ENCODE data around the gene AKT3.

Gene AKT3

GRCh38 chr1:243508303-243508713, 341.7 kb downstream of the AKT3 start:
- TF ChIP-seq CTCF (IDR thresholded peaks at IDR 0.05; ENCODE audit: low read depth, low read length) = no peak
- no peak for DNase-seq (ENCODE audit: extremely low read depth, low read depth)

GRCh38 chr1:243507672-243508302, 342.3 kb downstream of the AKT3 start:
- no peak for DNase-seq (ENCODE audit: extremely low read depth, low read depth)

GRCh38 chr1:243507001-243507671, 342.9 kb downstream of the AKT3 start:
- TF ChIP-seq CTCF (IDR thresholded peaks at IDR 0.05; ENCODE audit: low read depth, low read length) = no peak

More at GRCh38 chr1:243507672-243508302, 342.3 kb downstream of the AKT3 start:
- no peak for TF ChIP-seq CTCF (IDR thresholded peaks at IDR 0.05; ENCODE audit: low read depth, low read length)

GRCh38 chr1:243505986-243506689, 343.9 kb downstream of the AKT3 start:
- TF ChIP-seq CTCF (IDR thresholded peaks at IDR 0.05; ENCODE audit: low read depth, low read length) = no peak
- no peak for DNase-seq (ENCODE audit: extremely low read depth, low read depth)

More at GRCh38 chr1:243507001-243507671, 342.9 kb downstream of the AKT3 start:
- DNase-seq (ENCODE audit: extremely low read depth, low read depth) = no peak

- TF ChIP-seq CTCF (IDR thresholded peaks at IDR 0.05; ENCODE audit: low read depth, low read length) = no peak
- no peak for DNase-seq (ENCODE audit: extremely low read depth, low read depth)
These were observed 346.9 kb downstream of the AKT3 start for GRCh38 chr1:243503155-243503554.

GRCh38 chr1:243501002-243501401, 349.0 kb downstream of the AKT3 start:
- no peak for TF ChIP-seq CTCF (IDR thresholded peaks at IDR 0.05; ENCODE audit: low read depth, low read length)
- DNase-seq (ENCODE audit: extremely low read depth, low read depth) = no peak

GRCh38 chr1:243500512-243500911, 349.5 kb downstream of the AKT3 start:
- DNase-seq (ENCODE audit: extremely low read depth, low read depth) = no peak
- no peak for TF ChIP-seq CTCF (IDR thresholded peaks at IDR 0.05; ENCODE audit: low read depth, low read length)
